Measurements from ENCODE around the gene LRP1-AS. TPM values are rescaled to one million over a fixed set of nuclear protein-coding genes. Genes with fewer than 3 reads are reported as not detected.

LRP1-AS gene
- total RNA-seq, 1 donor from 2014 or later = not detected

- DNase-seq (ENCODE audit: low spot score) = no peak
- intact Hi-C loops (cut with DNase I) = no loop called here
Observed at GRCh38 chr12:57164966-57165625, 17.7 kb upstream of the LRP1-AS start.

- no peak for DNase-seq (ENCODE audit: low spot score)
Observed at GRCh38 chr12:57164454-57164853, 17.0 kb upstream of the LRP1-AS start.

GRCh38 chr12:57162553-57163125 is 15.2 kb upstream of the LRP1-AS start:
- intact Hi-C loops (cut with DNase I) = no loop called here
- no peak for DNase-seq (ENCODE audit: low spot score)

More at GRCh38 chr12:57164454-57164853, 17.0 kb upstream of the LRP1-AS start:
- intact Hi-C loops (cut with DNase I) = no loop called here

GRCh38 chr12:57161491-57161890 is 14.1 kb upstream of the LRP1-AS start:
- intact Hi-C loops (cut with DNase I) = no loop called here

GRCh38 chr12:57160741-57161140 is 13.3 kb upstream of the LRP1-AS start:
- DNase-seq (ENCODE audit: low spot score) = no peak
- intact Hi-C loops (cut with DNase I) = no loop called here

More at GRCh38 chr12:57161491-57161890, 14.1 kb upstream of the LRP1-AS start:
- no peak for DNase-seq (ENCODE audit: low spot score)

GRCh38 chr12:57160040-57160439 is 12.6 kb upstream of the LRP1-AS start:
- no peak for DNase-seq (ENCODE audit: low spot score)
- intact Hi-C loops (cut with DNase I) = no loop called here

- no peak for DNase-seq (ENCODE audit: low spot score)
Observed at GRCh38 chr12:57159311-57159710, 11.9 kb upstream of the LRP1-AS start.

GRCh38 chr12:57158665-57159064 is 11.2 kb upstream of the LRP1-AS start:
- intact Hi-C loops (cut with DNase I) = no loop called here
- no peak for DNase-seq (ENCODE audit: low spot score)

More at GRCh38 chr12:57159311-57159710, 11.9 kb upstream of the LRP1-AS start:
- intact Hi-C loops (cut with DNase I) = no loop called here

- intact Hi-C loops (cut with DNase I) = no loop called here
- DNase-seq (ENCODE audit: low spot score) = no peak
Observed at GRCh38 chr12:57158186-57158585, 10.8 kb upstream of the LRP1-AS start.

- intact Hi-C loops (cut with DNase I) = no loop called here
- no peak for DNase-seq (ENCODE audit: low spot score)
Observed at GRCh38 chr12:57157588-57158173, 10.3 kb upstream of the LRP1-AS start.

GRCh38 chr12:57156701-57157403 is 9.4 kb upstream of the LRP1-AS start:
- DNase-seq (ENCODE audit: low spot score) = no peak
- intact Hi-C loops (cut with DNase I) = no loop called here

GRCh38 chr12:57154804-57155434 is 7.5 kb upstream of the LRP1-AS start:
- no peak for DNase-seq (ENCODE audit: low spot score)
- intact Hi-C loops (cut with DNase I) = no loop called here

GRCh38 chr12:57154076-57154475 is 6.7 kb upstream of the LRP1-AS start:
- no peak for DNase-seq (ENCODE audit: low spot score)
- intact Hi-C loops (cut with DNase I) = no loop called here

- no peak for DNase-seq (ENCODE audit: low spot score)
- intact Hi-C loops (cut with DNase I) = loop anchor here (2.0 kb wide), 1 partner anchor 27 kb away; no protein-coding TSS in a partner anchor
Observed at GRCh38 chr12:57153415-57153997, 6.1 kb upstream of the LRP1-AS start.

- intact Hi-C loops (cut with DNase I) = loop anchor here (2.0 kb wide), 1 partner anchor 26 kb away; no protein-coding TSS in a partner anchor
- DNase-seq (ENCODE audit: low spot score) = no peak
Observed at GRCh38 chr12:57152639-57153038, 5.2 kb upstream of the LRP1-AS start.

- intact Hi-C loops (cut with DNase I) = loop anchor here (2.0 kb wide), 1 partner anchor 25 kb away; no protein-coding TSS in a partner anchor
- DNase-seq (ENCODE audit: low spot score) = no peak
Observed at GRCh38 chr12:57151741-57152630, 4.6 kb upstream of the LRP1-AS start.

- intact Hi-C loops (cut with DNase I) = no loop called here
- DNase-seq (ENCODE audit: low spot score) = no peak
Observed at GRCh38 chr12:57150400-57151000, 3.1 kb upstream of the LRP1-AS start.

GRCh38 chr12:57149245-57149900 is 2.0 kb upstream of the LRP1-AS start:
- peak; percentile 87 for DNase-seq (ENCODE audit: low spot score)
- intact Hi-C loops (cut with DNase I) = no loop called here
